Activated naive CD4-positive, alpha-beta T cell treated with anti-CD3 and anti-CD28 coated beads, Interleukin-2, amount 50 U/mL, for 72 hours (primary cell): Measurements from ENCODE around the gene SPATA31A6. TPM values are rescaled to one million over a fixed set of nuclear protein-coding genes. Genes with fewer than 3 reads are reported as not detected.
"Not testable (repeated sequence)": the region's sequence is repeated elsewhere in the genome, so short reads cannot be mapped to it uniquely, and the experiment has no call there.

ENCODE experiments used
- ATAC-seq, 2 donors: fragments of 150-1000 bp; cut with Tn5 transposase; 2 replicates each; pipeline ENCODE4 v1.10.0; 2021; ENCODE audit warnings: mild to moderate bottlenecking in 2 of 2, moderate library complexity in 2 of 2
- DNase-seq, 2 donors: peaks; one replicate each; pipeline ENCODE4 v3.0.0; 2021 to 2022; ENCODE audit warnings: low spot score in 2 of 2
- H3K27ac Mint-ChIP-seq, 2 donors: one replicate each; pipeline ENCODE4 v1.8.0; 2022; ENCODE audit warnings: mild to moderate bottlenecking in 2 of 2, mixed read lengths in 2 of 2
- H3K36me3 Mint-ChIP-seq, 2 donors: one replicate each; pipeline ENCODE4 v1.8.0; 2022; ENCODE audit warnings: mixed read lengths in 2 of 2
- H3K9me3 Mint-ChIP-seq, 2 donors: one replicate each; pipeline ENCODE4 v1.8.0; 2022; ENCODE audit warnings: mixed read lengths in 2 of 2
- total RNA-seq, 2 donors: library from RNA; stranded (reverse); gene quantifications; one replicate each; pipeline ENCODE4 v1.2.3, GENCODE V29; 2022

The SPATA31A6 gene
- not detected for total RNA-seq

GRCh38 chr9:42183359-42183758, at the start of gene SPATA31A6:
TSS of gene SPATA31A6 (plus strand) at chr9:42183659. CDS start at chr9:42183688, 29 bp downstream.
- not testable (repeated sequence) for DNase-seq, ATAC-seq, H3K27ac Mint-ChIP-seq, H3K9me3 Mint-ChIP-seq, H3K36me3 Mint-ChIP-seq

GRCh38 chr9:42160299-42160698, 23.2 kb upstream of the SPATA31A6 start:
- not testable (repeated sequence) for ATAC-seq, DNase-seq, H3K27ac Mint-ChIP-seq, H3K36me3 Mint-ChIP-seq, H3K9me3 Mint-ChIP-seq

GRCh38 chr9:42219861-42220260, 36.4 kb downstream of the SPATA31A6 start:
- not testable (repeated sequence) for H3K36me3 Mint-ChIP-seq, DNase-seq, H3K9me3 Mint-ChIP-seq, H3K27ac Mint-ChIP-seq, ATAC-seq

GRCh38 chr9:42223230-42223629, 39.8 kb downstream of the SPATA31A6 start:
- not testable (repeated sequence) for H3K27ac Mint-ChIP-seq, ATAC-seq, DNase-seq, H3K36me3 Mint-ChIP-seq, H3K9me3 Mint-ChIP-seq

DNA sequence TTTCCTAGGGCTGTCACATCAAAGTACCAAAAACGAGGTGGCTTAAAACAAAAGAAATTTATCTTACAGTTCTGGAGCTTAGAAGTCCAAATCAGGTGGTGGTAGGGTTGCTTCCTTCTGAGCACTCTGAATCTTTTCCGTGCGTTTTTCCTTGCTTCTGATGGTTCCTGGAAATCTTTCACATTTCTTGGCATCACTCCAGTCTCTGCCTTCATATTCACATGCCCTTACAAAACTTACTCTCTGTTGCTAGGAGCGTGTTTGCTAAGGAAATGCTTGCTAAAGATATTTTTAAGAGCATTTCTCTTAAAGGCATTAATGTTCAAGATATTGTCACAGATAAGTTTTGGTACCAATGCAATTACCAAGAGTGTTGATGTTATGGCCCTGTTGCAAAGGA, 49.6 kb downstream of the SPATA31A6 start:
- not testable (repeated sequence) for H3K36me3 Mint-ChIP-seq, H3K9me3 Mint-ChIP-seq, H3K27ac Mint-ChIP-seq, ATAC-seq, DNase-seq

DNA sequence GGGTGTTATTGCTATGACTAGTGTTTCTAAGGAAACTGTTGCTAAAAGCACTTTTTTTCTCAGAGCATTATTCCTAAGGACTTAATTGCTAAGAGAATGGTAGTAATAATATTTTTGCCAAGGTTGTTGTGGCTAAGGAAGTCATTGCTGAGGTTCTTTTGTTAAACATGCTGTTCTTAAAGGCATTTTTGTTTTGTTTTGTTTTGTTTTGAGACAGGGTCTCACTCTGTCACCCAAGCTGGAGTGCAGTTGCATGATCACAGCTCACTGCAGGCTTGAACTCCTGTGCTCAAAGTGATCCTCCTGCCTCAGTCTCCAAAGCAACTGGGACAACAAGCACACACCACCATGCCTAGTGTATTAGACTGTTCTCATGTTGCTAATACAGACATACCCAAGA, 51.2 kb downstream of the SPATA31A6 start:
- H3K27ac Mint-ChIP-seq, DNase-seq, H3K9me3 Mint-ChIP-seq, H3K36me3 Mint-ChIP-seq, ATAC-seq: not testable (repeated sequence)

GRCh38 chr9:42235352-42235991, 52.0 kb downstream of the SPATA31A6 start:
- H3K9me3 Mint-ChIP-seq, H3K27ac Mint-ChIP-seq, DNase-seq, ATAC-seq, H3K36me3 Mint-ChIP-seq: not testable (repeated sequence)

DNA sequence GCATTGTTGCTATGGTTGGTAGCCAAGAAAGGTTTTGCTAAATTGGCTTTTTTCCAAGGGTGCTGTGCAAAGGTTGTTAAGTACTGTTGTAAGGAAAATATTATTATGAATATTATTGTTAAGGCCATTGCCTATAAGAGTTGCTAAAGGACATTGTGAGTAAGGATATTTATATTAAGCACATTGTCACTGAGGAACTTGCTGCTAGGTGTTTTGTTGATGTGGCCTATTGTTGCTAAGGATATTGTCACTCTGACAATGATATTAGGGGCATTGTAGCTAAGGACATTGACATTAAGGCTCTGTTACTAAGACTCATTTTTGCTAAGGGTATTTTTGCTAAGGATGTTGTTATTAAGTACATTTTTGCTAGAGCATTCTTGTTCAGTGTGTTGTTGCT, 52.6 kb downstream of the SPATA31A6 start:
- H3K27ac Mint-ChIP-seq, DNase-seq: not testable (repeated sequence)

GRCh38 chr9:42237381-42237780, 53.9 kb downstream of the SPATA31A6 start:
- not testable (repeated sequence) for H3K27ac Mint-ChIP-seq, DNase-seq, H3K36me3 Mint-ChIP-seq, H3K9me3 Mint-ChIP-seq, ATAC-seq

More for the DNA sequence above, 52.6 kb downstream of the SPATA31A6 start:
- ATAC-seq, H3K36me3 Mint-ChIP-seq, H3K9me3 Mint-ChIP-seq: not testable (repeated sequence)

- not testable (repeated sequence) for H3K36me3 Mint-ChIP-seq, ATAC-seq, H3K9me3 Mint-ChIP-seq, H3K27ac Mint-ChIP-seq, DNase-seq
Measured at GRCh38 chr9:42238862-42239261, 55.4 kb downstream of the SPATA31A6 start.

Other genes starting within 250 kb of the SPATA31A6 start
- not detected for gene CNTNAP3B, start 54.2 kb upstream of the SPATA31A6 start, total RNA-seq